Activated CD8-positive, alpha-beta T cell treated with anti-CD3 and anti-CD28 coated beads, Interleukin-2, amount 10 ng/mL, durations not matched to agents 7 days and 5 days (primary cell): ENCODE results near the gene CDC42BPG. TPM values are rescaled to one million over a fixed set of nuclear protein-coding genes. Genes with fewer than 3 reads are reported as not detected.

Source experiments
- ATAC-seq: fragments of 150-1000 bp; cut with Tn5 transposase; one replicate; pipeline ENCODE4 v1.10.0; 2021; ENCODE audit warnings: moderate library complexity
- CTCF ChIA-PET: fragments of 350-600 bp; sonication (Branson Sonifier 250); formaldehyde crosslinking; loops from one replicate; lab custom pipeline; 2021; ENCODE audit warnings: antibody characterized with exemption; lab: Charles Lee
- POLR2A ChIA-PET: fragments of 350-600 bp; sonication (Branson Sonifier 250); formaldehyde crosslinking; loops from one replicate; lab custom pipeline; 2021; ENCODE audit warnings: antibody characterized with exemption; lab: Charles Lee
- DNase-seq: peaks from one replicate; pipeline ENCODE4 v3.0.0-alpha.2; 2020
- H3K27ac Mint-ChIP-seq: one replicate; pipeline ENCODE4 v1.8.0; 2021; ENCODE audit warnings: mild to moderate bottlenecking, mixed read lengths
- H3K27me3 Mint-ChIP-seq: one replicate; pipeline ENCODE4 v1.8.0; 2021; ENCODE audit warnings: low read depth, mixed read lengths
- H3K36me3 Mint-ChIP-seq: one replicate; pipeline ENCODE4 v1.8.0; 2021; ENCODE audit warnings: low read depth, mixed read lengths
- H3K4me1 Mint-ChIP-seq: one replicate; pipeline ENCODE4 v1.8.0; 2021; ENCODE audit warnings: low read depth, mixed read lengths
- H3K4me3 Mint-ChIP-seq: one replicate; pipeline ENCODE4 v1.8.0; 2021; ENCODE audit warnings: mild to moderate bottlenecking, mixed read lengths
- H3K9me3 Mint-ChIP-seq: one replicate; pipeline ENCODE4 v1.8.0; 2022; ENCODE audit warnings: mixed read lengths; ENCODE audit not compliant: insufficient read depth
- total RNA-seq, 2 experiments: library from RNA; stranded (reverse); gene quantifications; one replicate each; pipeline ENCODE4 v1.2.3, GENCODE V29; 2021

The CDC42BPG gene
- total RNA-seq, 2 experiments from 2014 or later: 0.61 to 1.2 TPM

DNA sequence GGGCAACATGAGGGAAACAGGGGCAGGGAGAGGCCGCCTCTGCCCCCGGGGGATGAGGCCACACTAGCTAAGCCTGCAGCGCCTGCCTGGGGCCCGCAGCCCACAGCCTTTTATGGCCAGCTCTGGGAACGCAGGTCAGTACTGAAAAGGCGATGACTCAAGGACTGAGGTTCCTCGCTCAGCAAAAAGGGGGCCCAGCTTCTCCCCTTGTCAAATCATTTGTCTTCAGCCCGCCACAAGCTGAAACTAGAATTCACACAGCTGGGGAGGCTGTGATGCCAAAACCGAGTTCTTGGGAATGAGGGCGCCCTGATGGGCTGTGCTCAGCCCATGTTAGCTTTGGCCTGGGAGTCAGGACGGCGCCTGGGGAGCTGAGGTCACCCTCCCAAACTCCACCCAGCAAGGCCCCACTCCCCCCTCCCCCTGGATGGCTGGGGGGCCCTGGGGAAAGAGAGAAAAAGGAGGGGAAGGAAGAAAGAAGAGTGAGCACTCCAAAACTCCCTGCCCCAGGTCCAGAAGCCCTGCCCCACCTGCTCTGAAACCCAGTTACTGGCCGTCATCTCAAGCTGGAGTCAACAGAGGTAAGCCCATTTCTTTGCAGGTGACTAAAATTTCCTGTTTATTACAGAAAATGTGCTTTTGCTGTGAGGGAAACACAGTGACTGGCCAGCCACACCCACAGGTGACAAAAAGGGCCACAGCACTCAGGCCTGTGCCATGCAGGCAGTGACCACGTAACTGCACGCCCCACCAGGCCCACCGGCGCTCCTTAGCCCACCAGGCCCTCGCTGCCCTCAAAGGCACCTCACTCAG, 20.2 kb upstream of the CDC42BPG start:
- peaks cover 94% of the 10 kb centered on the region for H3K4me1 Mint-ChIP-seq
- DNase-seq: peak; percentile 57
- POLR2A ChIA-PET: interaction anchor here (0.6 to 27.1 kb wide), 3 partner anchors 14 to 172 kb away, joined by 3 to 469 read pairs (median 109); partner anchors contain the start of gene EHD1
- ATAC-seq: peak; percentile 5
- H3K36me3 Mint-ChIP-seq: peaks cover 48% of the 10 kb centered on the region
- H3K4me3 Mint-ChIP-seq: peak overlapping the region; percentile 63
- CTCF ChIA-PET: interaction anchor here (0.8 to 16.5 kb wide), 5 partner anchors 13 to 29 kb away, joined by 3 to 323 read pairs (median 75); partner anchors contain the start of genes CDC42BPG and EHD1
- no peaks in the 10 kb centered on the region for H3K27me3 Mint-ChIP-seq
- peak overlapping the region; percentile 94 for H3K27ac Mint-ChIP-seq
- H3K9me3 Mint-ChIP-seq: no peaks in the 10 kb centered on the region

DNA sequence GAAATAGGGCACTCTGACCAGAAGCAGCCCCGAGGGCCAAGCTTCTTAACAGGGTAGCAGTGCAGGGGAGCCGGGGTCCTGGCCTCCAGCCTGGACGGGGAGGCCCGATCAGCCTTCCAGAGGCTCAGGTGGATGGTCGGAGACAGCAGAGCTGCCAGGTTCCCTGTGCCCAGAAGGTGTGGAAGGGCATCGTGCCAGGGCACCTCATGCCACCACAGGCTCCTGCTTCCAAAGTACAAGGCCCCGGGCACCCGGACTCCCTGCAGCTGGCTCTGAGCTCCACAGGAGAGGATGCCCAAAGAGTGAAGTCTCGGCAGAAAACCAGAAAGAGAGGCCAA, 19.7 kb upstream of the CDC42BPG start:
- H3K36me3 Mint-ChIP-seq: peaks cover 46% of the 10 kb centered on the region
- DNase-seq: no peak
- ATAC-seq: no peak
- H3K27me3 Mint-ChIP-seq: no peaks in the 10 kb centered on the region
- H3K4me3 Mint-ChIP-seq: peak overlapping the region; percentile 63
- peaks cover 94% of the 10 kb centered on the region for H3K4me1 Mint-ChIP-seq
- ChIA-PET POLR2A (interaction anchor here (0.6 to 27.1 kb wide), 3 partner anchors 13 to 173 kb away, joined by 3 to 469 read pairs (median 109); partner anchors contain the start of gene EHD1), CTCF (interaction anchor here (0.9 to 16.5 kb wide), 4 partner anchors 14 to 26 kb away, joined by 3 to 323 read pairs (median 143); partner anchors contain the start of genes CDC42BPG and EHD1)
- no peaks in the 10 kb centered on the region for H3K9me3 Mint-ChIP-seq
- H3K27ac Mint-ChIP-seq: peak overlapping the region; percentile 94

DNA sequence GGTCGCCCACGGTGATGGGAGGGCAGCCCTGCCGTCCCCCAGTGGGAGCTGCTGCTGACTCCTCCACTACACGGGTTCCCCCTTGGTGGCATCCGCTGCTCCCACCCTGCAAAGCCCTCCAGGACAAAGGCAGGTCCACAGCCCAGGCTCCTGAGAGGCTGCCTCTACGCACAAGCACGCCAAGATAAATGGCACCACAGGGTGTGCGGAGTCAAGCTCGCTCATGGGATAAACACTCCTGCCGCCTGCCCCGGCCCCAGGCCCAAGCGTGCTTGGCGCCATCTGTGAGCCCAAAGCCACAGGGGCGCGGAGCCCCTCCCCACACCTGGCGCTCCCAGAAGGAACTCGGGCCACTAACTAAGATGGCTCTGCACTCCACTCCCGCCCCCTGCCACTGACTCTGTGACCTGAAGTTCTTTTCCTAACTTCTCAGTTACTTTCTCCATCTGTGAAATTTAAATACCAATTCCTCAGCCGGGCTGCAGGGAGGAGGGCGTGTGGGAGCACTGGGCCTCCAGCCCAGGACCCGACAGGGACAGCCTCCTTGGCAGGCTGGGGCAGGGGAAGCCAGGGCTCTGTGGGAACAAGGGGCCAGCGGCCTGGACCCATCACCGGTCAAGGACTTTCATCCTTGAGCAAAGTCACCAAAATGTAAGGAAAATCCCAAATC, 19.1 kb upstream of the CDC42BPG start:
- DNase-seq (no peak), ATAC-seq (no peak)
- Mint-ChIP-seq H3K9me3 (no peaks in the 10 kb centered on the region), H3K4me3 (peak overlapping the region; percentile 63), H3K27ac (peak overlapping the region; percentile 94), H3K36me3 (peaks cover 48% of the 10 kb centered on the region), H3K4me1 (peaks cover 94% of the 10 kb centered on the region), H3K27me3 (no peaks in the 10 kb centered on the region)
- POLR2A ChIA-PET: interaction anchor here (0.7 to 27.1 kb wide), 4 partner anchors 13 to 233 kb away, joined by 3 to 469 read pairs (median 56); partner anchors contain the start of gene EHD1
- CTCF ChIA-PET: interaction anchor here (7.3 to 16.5 kb wide), 3 partner anchors 13 to 26 kb away, joined by 75 to 323 read pairs (median 211); partner anchors contain the start of genes CDC42BPG and EHD1

DNA sequence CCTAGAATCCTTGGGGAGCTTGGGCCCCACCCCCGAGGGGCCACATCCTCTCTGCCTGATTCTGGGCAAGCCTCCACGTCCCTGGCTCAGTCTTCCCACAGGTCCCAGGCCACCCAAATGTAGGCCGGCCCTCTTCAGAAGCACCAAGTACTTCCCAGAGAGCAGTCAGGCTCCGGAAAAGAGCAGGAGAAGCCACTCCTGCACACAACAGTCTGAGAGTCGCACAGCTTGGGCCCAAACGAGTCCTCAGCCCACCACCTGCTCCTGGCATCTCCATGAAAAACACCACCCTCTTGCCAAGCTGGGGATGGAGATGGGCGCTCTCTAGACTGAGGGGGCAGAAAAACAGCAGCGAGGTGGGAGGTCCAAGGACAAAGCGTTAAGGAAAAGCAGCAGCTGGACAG, 18.5 kb upstream of the CDC42BPG start:
- DNase-seq (no peak), ATAC-seq (no peak)
- Mint-ChIP-seq H3K4me1 (peaks cover 92% of the 10 kb centered on the region), H3K27ac (peak overlapping the region; percentile 94), H3K36me3 (peaks cover 46% of the 10 kb centered on the region), H3K9me3 (no peaks in the 10 kb centered on the region), H3K4me3 (peak overlapping the region; percentile 63), H3K27me3 (no peaks in the 10 kb centered on the region)
- ChIA-PET POLR2A (interaction anchor here (0.7 to 27.1 kb wide), 4 partner anchors 12 to 234 kb away, joined by 3 to 469 read pairs (median 56); partner anchors contain the start of gene EHD1), CTCF (interaction anchor here (1.3 to 20.9 kb wide), 4 partner anchors 13 to 152 kb away, joined by 3 to 491 read pairs (median 267); partner anchors contain the start of genes ARL2, CDC42BPG and EHD1)

DNA sequence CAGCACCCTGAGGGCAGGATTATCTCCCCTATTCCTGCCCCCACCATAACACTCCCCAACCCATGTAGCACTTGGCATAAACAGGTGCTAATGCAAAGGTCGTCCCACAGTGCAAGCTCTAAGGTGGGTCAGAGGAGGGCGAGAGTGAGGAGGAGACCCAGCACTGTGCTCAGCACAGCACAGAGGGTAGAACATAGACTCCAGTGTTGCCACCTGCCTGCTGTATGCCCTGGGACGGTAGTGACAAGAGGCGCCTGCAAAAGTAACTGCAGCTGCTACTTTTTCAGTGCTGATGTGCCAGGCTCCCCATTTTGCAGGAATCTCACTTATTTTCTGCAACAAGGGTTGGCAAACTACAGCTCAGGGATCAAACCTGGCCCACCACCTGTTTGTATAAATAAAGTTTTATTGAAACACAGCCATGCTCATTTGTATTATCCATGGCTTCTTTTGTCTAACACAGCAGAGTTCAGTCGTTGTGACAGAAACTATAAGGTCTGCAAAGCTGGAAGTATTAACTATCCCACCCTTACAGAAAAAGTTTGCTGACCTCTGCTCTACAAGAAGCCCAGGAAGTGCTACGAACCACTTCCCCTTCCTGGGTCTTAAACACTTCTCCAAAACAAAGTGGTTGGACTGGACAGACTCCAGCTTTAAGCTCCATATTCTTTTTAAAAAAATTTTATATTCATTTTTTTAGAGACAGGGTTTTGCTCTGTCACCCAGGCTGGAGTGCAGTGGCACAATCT, 16.9 kb upstream of the CDC42BPG start:
- Mint-ChIP-seq H3K27ac (peak overlapping the region; percentile 99), H3K36me3 (peaks cover 48% of the 10 kb centered on the region), H3K4me1 (peaks cover 92% of the 10 kb centered on the region), H3K4me3 (peak overlapping the region; percentile 78), H3K9me3 (no peaks in the 10 kb centered on the region), H3K27me3 (no peaks in the 10 kb centered on the region)
- POLR2A ChIA-PET: interaction anchor here (0.8 to 27.1 kb wide), 6 partner anchors 8 to 562 kb away, joined by 3 to 469 read pairs (median 18); partner anchors contain the start of genes EHD1, FAU and MRPL49
- DNase-seq: no peak
- no peak for ATAC-seq
- CTCF ChIA-PET: interaction anchor here (0.7 to 20.9 kb wide), 7 partner anchors 8 to 261 kb away, joined by 3 to 491 read pairs (median 16); partner anchors contain the start of genes CDC42BPG, EHD1, FAU and MRPL49

DNA sequence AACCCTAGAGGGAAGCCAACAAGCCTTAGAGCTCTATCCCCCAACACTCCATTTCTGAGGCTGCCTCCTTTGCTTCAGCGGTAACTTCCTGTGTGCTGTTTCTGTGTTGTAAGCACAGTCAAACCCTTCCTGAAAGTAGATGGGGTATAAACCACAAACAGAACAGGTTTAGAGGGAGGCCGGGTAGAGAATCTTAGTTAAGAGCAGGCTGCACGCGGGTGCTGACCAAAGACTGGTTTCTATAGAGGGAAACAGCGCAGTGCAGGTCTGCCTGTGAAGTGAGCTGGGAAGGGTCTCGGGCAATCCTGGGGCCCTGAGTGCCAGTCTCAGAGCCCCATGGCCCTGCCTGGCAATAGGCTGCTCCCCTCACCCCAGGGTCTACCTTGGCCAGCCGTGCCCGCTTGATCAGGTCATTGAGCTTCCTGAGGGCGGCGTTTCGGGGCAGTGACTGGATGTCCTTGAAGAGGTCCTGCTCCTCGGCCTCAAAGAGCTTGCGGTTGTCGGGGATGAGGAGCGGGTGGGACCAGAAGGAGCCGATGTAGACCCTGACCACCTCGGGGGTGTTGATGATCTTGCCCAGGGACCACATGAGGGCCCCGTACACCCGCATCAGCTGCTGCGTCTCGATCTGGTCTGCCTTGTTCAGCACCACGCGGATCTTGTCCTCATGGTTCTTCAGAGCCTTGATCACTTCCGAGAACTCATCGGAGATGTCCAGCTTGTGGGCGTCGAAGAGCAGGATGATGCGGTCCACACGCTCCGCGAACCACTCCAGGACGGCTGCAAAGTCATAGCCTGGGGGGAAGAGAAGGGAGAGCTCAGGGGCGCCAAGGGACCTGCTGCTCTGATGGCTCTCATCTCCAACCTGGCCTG, 15.3 kb upstream of the CDC42BPG start:
- peaks cover 55% of the 10 kb centered on the region for H3K36me3 Mint-ChIP-seq

DNA sequence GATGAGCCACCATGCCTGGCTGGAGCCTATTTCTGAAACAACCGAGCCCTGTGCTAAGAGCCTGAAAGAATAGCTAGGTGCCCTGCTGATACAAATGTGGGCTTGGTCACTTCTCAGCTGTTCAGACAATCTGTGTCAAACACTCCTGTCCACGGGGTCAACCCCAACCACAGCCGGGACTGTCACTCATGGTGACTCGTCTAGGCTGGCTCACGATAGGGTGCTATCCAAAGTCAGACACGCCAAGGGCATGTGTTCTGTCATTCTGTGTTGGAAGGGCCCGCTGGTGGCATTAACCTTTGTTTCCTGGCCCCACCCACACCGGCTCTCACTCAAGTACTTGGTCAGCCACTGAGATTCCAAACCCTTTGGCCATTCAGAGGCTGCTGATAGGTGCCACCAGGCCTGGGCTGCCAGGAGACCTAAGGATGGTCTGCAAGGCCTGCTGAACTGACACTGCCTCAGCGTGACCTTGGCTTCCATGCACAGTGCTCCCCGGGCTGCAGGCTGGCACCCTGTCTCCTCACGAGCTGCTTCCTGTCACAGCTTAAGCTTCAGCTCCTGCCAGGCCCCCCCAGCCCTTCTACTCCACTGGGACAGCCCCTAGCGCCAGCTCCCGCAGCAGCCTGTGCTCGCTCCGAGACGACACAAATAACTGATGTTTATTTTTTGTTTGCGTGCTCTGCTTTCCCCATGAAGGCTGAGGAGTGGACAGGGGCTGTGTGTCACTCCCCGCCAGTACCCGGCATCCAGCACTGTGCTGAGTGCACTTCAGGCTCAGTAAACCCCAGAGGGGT, 14.2 kb upstream of the CDC42BPG start:
- Mint-ChIP-seq H3K4me3 (peak overlapping the region; percentile 78), H3K4me1 (peaks cover 92% of the 10 kb centered on the region), H3K36me3 (peaks cover 65% of the 10 kb centered on the region), H3K9me3 (no peaks in the 10 kb centered on the region), H3K27me3 (no peaks in the 10 kb centered on the region), H3K27ac (peak overlapping the region; percentile 99)
- peak; percentile 54 for ATAC-seq
- ChIA-PET POLR2A (interaction anchor here (1.0 to 27.1 kb wide), 11 partner anchors 8 to 1099 kb away, joined by 3 to 469 read pairs (median 3); partner anchors contain the start of genes EHD1, FAU, MRPL49 and NEAT1), CTCF (interaction anchor here (0.6 to 20.9 kb wide), 7 partner anchors 8 to 258 kb away, joined by 3 to 491 read pairs (median 34); partner anchors contain the start of genes ARL2, CDC42BPG, EHD1 and ZNHIT2)
- peak; percentile 77 for DNase-seq

More for the DNA sequence above, 15.3 kb upstream of the CDC42BPG start:
- peaks cover 92% of the 10 kb centered on the region for H3K4me1 Mint-ChIP-seq
- no peaks in the 10 kb centered on the region for H3K9me3 Mint-ChIP-seq
- CTCF ChIA-PET: interaction anchor here (0.6 to 20.9 kb wide), 7 partner anchors 9 to 257 kb away, joined by 3 to 491 read pairs (median 34); partner anchors contain the start of genes ARL2, CDC42BPG, EHD1 and ZNHIT2
- H3K27me3 Mint-ChIP-seq: no peaks in the 10 kb centered on the region
- POLR2A ChIA-PET: interaction anchor here (0.5 to 27.1 kb wide), 17 partner anchors 9 to 1288 kb away, joined by 3 to 469 read pairs (median 3); partner anchors contain the start of genes EHD1, FAU, MRPL49 and NEAT1
- DNase-seq (peak; percentile 85), ATAC-seq (peak; percentile 76)
- peak overlapping the region; percentile 78 for H3K4me3 Mint-ChIP-seq
- peak overlapping the region; percentile 99 for H3K27ac Mint-ChIP-seq

DNA sequence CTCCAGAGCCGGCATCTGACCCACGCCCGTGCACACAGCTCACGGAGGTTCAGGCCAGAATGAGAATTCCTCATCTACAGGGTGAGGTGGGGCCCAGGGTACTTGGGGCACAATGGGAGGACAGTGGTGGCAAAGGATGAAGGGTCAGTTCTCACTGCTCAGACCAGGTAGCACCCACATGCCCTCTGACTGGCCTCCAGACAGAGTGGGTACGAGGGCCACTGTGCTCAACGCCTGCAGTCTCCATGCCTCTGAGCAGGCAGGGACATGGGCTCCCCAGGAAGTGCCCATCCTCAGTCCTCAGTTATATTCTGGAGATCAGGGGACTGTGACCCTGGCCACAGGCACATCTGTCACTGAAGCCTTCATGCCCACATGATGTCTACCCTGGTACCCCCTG, 13.0 kb upstream of the CDC42BPG start:
- peak overlapping the region; percentile 78 for H3K27ac Mint-ChIP-seq
- POLR2A ChIA-PET: interaction anchor here (9.0 to 27.1 kb wide), 2 partner anchors 7 to 21 kb away, joined by 109 to 469 read pairs; partner anchors contain the start of gene EHD1

More for the DNA sequence above, 13.0 kb upstream of the CDC42BPG start:
- ATAC-seq (no peak), DNase-seq (no peak)
- Mint-ChIP-seq H3K4me1 (peaks cover 92% of the 10 kb centered on the region), H3K27me3 (no peaks in the 10 kb centered on the region), H3K4me3 (no peak overlapping the region), H3K9me3 (no peaks in the 10 kb centered on the region), H3K36me3 (peaks cover 74% of the 10 kb centered on the region)
- CTCF ChIA-PET: interaction anchor here (2.7 to 20.9 kb wide), 6 partner anchors 5 to 37 kb away, joined by 34 to 491 read pairs (median 314); partner anchors contain the start of genes CDC42BPG and EHD1
